K562 (cell line): ENCODE data around the gene PI4KA. TPM values are rescaled to one million over a fixed set of nuclear protein-coding genes. Genes with fewer than 3 reads are reported as not detected.

Experiments
- CBFA2T2 ChIP-seq: fragments of 450-650 bp; conservative IDR thresholded peaks from 2 replicates; pipeline ENCODE4 v1.6.1; 2017; ENCODE audit warnings: mild to moderate bottlenecking
- ERF ChIP-seq: fragments of 450-650 bp; formaldehyde crosslinking; IDR thresholded peaks from 2 replicates; pipeline ENCODE4 v1.4.0; 2020; ENCODE audit warnings: mild to moderate bottlenecking, mixed read lengths
- HDAC1 ChIP-seq, 2 experiments: fragments of 450-650 bp; IDR thresholded peaks; 2 replicates each; pipeline ENCODE4 v1.6.1; 2016 to 2017; ENCODE audit warnings: inconsistent platforms in 1 of 2, mild to moderate bottlenecking in 1 of 2, moderate library complexity in 1 of 2
- HDAC8 ChIP-seq: fragments of 450-650 bp; IDR thresholded peaks from 2 replicates; pipeline ENCODE4 v1.6.1; 2016; ENCODE audit warnings: mild to moderate bottlenecking, missing genetic modification characterization, moderate library complexity, missing compliant biosample characterization
- MTA1 ChIP-seq: fragments of 450-650 bp; IDR thresholded peaks from 2 replicates; pipeline ENCODE4 v1.6.1; 2017; ENCODE audit warnings: borderline replicate concordance
- PTBP1 ChIP-seq: fragments of 200-400 bp; formaldehyde crosslinking; IDR thresholded peaks from 2 replicates; pipeline ENCODE4 v1.6.1; 2017; ENCODE audit warnings: low read depth, low read length
- SAFB2 ChIP-seq: fragments of 200-400 bp; formaldehyde crosslinking; IDR thresholded peaks from 2 replicates; pipeline ENCODE4 v1.6.1; 2018; ENCODE audit warnings: borderline replicate concordance, low read length, low read depth, moderate library complexity; ENCODE audit not compliant: severe bottlenecking
- SREBF2 ChIP-seq: sonication (generic); formaldehyde crosslinking; IDR thresholded peaks from 2 replicates; pipeline ENCODE4 v1.4.0; 2020; ENCODE audit warnings: mild to moderate bottlenecking, missing genetic modification reagents
- U2AF2 ChIP-seq: fragments of 200-400 bp; formaldehyde crosslinking; optimal IDR thresholded peaks from 2 replicates; pipeline ENCODE3; 2017; ENCODE audit warnings: low read depth, mild to moderate bottlenecking, low read length
- ZFP36 ChIP-seq: fragments of 150-350 bp; IDR thresholded peaks from 2 replicates; pipeline ENCODE4 v1.6.1; 2018; ENCODE audit warnings: low read length, low read depth; ENCODE audit not compliant: partially characterized antibody
- polyA plus RNA-seq, 8 experiments: library from polyadenylated mRNA; depleted of rRNA in 4 of 8; stranded (reverse) in 5 of 8; unstranded in 3 of 8; fragments of >200 nt; fragmentation: Nextera tagmentation in 2 of 8; fragmentation: Illumina TruSeq in 1 of 8; extraction: Ambion mirVana in 2 of 8; extraction: Trizol in 1 of 8; gene quantifications; 2 replicates each; pipeline versions ENCODE4 v1.2.1 to v1.2.3, GENCODE V29; 2011 to 2014; ENCODE audit warnings: inconsistent platforms in 1 of 8, missing spikeins in 1 of 8
- total RNA-seq, 7 experiments: library from RNA; depleted of rRNA in 6 of 7; stranded (reverse); fragments of >200 nt in 6 of 7; fragmentation: Illumina TruSeq in 2 of 7; extraction: Trizol in 2 of 7; gene quantifications; 2 replicates each; pipeline versions ENCODE4 v1.2.1 to v1.2.3, GENCODE V29; 2011 to 2021; ENCODE audit warnings: low replicate concordance in 1 of 7
- TF ChIP-seq, protein P1 (sequence below): sonication (generic); formaldehyde crosslinking; IDR thresholded peaks from 2 replicates; pipeline ENCODE4 v1.8.1; 2023; ENCODE audit warnings: missing genetic modification reagents, mild to moderate bottlenecking, borderline replicate concordance
- TF ChIP-seq, protein P2 (sequence below): fragments of 450-650 bp; IDR thresholded peaks from 2 replicates; pipeline ENCODE4 v1.6.1; 2014; ENCODE audit warnings: low read depth, mild to moderate bottlenecking, moderate library complexity, borderline replicate concordance
- TF ChIP-seq, protein P3 (sequence below): fragments of 250-450 bp; sonication (Bioruptor Pico); IDR thresholded peaks from 2 replicates; pipeline ENCODE4 v1.6.1; 2021; ENCODE audit warnings: mild to moderate bottlenecking
- TF ChIP-seq, protein P4 (sequence below): sonication (generic); formaldehyde crosslinking; IDR thresholded peaks from 2 replicates; pipeline ENCODE4 v1.8.1; 2023; ENCODE audit warnings: mild to moderate bottlenecking, missing genetic modification reagents
- TF ChIP-seq, protein P5 (sequence below): fragments of 450-650 bp; IDR thresholded peaks from 2 replicates; pipeline ENCODE4 v1.6.1; 2017; ENCODE audit warnings: antibody characterized with exemption, mild to moderate bottlenecking

PI4KA gene
- total and polyA plus RNA-seq, 9 of the 15 experiments (the other 6 are each of a cell fraction or from before 2014, with no cell fraction given), result 7.3 to 187 (median 84.7) TPM

DNA sequence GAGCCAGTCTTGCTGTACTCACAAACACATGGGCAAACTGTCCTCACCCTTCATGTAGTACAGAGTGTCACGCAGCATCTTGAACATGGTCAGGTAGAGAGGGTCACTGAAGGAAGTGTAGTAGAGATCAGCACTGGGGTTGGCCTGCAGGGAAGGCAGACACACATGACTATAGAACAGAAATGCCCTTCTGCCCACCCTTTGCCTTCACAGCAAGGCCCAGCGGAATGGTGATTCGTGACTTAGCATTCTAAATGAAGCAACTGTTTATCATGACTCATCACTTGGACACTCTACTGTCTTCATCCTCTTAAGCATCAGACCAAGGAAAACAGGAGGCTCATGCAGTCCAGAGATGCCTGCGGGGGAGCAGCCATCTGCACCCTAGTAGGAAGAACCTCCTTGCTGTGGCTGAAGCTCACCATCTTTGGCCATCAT lies 51.3 kb downstream of the PI4KA start (continued):
- TF ChIP-seq, protein P1, sequence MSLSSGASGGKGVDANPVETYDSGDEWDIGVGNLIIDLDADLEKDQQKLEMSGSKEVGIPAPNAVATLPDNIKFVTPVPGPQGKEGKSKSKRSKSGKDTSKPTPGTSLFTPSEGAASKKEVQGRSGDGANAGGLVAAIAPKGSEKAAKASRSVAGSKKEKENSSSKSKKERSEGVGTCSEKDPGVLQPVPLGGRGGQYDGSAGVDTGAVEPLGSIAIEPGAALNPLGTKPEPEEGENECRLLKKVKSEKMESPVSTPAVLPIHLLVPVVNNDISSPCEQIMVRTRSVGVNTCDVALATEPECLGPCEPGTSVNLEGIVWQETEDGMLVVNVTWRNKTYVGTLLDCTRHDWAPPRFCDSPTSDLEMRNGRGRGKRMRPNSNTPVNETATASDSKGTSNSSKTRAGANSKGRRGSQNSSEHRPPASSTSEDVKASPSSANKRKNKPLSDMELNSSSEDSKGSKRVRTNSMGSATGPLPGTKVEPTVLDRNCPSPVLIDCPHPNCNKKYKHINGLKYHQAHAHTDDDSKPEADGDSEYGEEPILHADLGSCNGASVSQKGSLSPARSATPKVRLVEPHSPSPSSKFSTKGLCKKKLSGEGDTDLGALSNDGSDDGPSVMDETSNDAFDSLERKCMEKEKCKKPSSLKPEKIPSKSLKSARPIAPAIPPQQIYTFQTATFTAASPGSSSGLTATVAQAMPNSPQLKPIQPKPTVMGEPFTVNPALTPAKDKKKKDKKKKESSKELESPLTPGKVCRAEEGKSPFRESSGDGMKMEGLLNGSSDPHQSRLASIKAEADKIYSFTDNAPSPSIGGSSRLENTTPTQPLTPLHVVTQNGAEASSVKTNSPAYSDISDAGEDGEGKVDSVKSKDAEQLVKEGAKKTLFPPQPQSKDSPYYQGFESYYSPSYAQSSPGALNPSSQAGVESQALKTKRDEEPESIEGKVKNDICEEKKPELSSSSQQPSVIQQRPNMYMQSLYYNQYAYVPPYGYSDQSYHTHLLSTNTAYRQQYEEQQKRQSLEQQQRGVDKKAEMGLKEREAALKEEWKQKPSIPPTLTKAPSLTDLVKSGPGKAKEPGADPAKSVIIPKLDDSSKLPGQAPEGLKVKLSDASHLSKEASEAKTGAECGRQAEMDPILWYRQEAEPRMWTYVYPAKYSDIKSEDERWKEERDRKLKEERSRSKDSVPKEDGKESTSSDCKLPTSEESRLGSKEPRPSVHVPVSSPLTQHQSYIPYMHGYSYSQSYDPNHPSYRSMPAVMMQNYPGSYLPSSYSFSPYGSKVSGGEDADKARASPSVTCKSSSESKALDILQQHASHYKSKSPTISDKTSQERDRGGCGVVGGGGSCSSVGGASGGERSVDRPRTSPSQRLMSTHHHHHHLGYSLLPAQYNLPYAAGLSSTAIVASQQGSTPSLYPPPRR (CRISPR knock-in tag), result 0 out of 2 replicates have a peak, but pooled peaks have one; percentile 35
- TF ChIP-seq PTBP1, result no peak
- no peak for TF ChIP-seq SAFB2
- 0 out of 2 replicates have a peak, but pooled peaks have one; percentile 15 for TF ChIP-seq CBFA2T2
- no peak for TF ChIP-seq U2AF2
- TF ChIP-seq, protein P2, sequence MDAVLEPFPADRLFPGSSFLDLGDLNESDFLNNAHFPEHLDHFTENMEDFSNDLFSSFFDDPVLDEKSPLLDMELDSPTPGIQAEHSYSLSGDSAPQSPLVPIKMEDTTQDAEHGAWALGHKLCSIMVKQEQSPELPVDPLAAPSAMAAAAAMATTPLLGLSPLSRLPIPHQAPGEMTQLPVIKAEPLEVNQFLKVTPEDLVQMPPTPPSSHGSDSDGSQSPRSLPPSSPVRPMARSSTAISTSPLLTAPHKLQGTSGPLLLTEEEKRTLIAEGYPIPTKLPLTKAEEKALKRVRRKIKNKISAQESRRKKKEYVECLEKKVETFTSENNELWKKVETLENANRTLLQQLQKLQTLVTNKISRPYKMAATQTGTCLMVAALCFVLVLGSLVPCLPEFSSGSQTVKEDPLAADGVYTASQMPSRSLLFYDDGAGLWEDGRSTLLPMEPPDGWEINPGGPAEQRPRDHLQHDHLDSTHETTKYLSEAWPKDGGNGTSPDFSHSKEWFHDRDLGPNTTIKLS, result no peak
- no peak for TF ChIP-seq MTA1
- peak; percentile 15; the same call in 1 of the 2 replicates for TF ChIP-seq HDAC8 (tag)
- TF ChIP-seq ZFP36, result no peak
- TF ChIP-seq, protein P3, sequence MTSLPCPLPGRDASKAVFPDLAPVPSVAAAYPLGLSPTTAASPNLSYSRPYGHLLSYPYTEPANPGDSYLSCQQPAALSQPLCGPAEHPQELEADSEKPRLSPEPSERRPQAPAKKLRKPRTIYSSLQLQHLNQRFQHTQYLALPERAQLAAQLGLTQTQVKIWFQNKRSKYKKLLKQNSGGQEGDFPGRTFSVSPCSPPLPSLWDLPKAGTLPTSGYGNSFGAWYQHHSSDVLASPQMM (CRISPR knock-in tag), result no peak
- TF ChIP-seq, protein P4, sequence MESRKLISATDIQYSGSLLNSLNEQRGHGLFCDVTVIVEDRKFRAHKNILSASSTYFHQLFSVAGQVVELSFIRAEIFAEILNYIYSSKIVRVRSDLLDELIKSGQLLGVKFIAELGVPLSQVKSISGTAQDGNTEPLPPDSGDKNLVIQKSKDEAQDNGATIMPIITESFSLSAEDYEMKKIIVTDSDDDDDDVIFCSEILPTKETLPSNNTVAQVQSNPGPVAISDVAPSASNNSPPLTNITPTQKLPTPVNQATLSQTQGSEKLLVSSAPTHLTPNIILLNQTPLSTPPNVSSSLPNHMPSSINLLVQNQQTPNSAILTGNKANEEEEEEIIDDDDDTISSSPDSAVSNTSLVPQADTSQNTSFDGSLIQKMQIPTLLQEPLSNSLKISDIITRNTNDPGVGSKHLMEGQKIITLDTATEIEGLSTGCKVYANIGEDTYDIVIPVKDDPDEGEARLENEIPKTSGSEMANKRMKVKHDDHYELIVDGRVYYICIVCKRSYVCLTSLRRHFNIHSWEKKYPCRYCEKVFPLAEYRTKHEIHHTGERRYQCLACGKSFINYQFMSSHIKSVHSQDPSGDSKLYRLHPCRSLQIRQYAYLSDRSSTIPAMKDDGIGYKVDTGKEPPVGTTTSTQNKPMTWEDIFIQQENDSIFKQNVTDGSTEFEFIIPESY (CRISPR knock-in tag), result no peak
- no peak for TF ChIP-seq SREBF2 (CRISPR knock-in tag)
- TF ChIP-seq HDAC1 (IDR thresholded peaks at IDR 0.05), result peak in 1 of 2 experiments; percentile 78; a peak in 2 of 4 replicates
- 0 out of 2 replicates have a peak, but pooled peaks have one; percentile 43 for TF ChIP-seq ERF
- TF ChIP-seq, protein P5, sequence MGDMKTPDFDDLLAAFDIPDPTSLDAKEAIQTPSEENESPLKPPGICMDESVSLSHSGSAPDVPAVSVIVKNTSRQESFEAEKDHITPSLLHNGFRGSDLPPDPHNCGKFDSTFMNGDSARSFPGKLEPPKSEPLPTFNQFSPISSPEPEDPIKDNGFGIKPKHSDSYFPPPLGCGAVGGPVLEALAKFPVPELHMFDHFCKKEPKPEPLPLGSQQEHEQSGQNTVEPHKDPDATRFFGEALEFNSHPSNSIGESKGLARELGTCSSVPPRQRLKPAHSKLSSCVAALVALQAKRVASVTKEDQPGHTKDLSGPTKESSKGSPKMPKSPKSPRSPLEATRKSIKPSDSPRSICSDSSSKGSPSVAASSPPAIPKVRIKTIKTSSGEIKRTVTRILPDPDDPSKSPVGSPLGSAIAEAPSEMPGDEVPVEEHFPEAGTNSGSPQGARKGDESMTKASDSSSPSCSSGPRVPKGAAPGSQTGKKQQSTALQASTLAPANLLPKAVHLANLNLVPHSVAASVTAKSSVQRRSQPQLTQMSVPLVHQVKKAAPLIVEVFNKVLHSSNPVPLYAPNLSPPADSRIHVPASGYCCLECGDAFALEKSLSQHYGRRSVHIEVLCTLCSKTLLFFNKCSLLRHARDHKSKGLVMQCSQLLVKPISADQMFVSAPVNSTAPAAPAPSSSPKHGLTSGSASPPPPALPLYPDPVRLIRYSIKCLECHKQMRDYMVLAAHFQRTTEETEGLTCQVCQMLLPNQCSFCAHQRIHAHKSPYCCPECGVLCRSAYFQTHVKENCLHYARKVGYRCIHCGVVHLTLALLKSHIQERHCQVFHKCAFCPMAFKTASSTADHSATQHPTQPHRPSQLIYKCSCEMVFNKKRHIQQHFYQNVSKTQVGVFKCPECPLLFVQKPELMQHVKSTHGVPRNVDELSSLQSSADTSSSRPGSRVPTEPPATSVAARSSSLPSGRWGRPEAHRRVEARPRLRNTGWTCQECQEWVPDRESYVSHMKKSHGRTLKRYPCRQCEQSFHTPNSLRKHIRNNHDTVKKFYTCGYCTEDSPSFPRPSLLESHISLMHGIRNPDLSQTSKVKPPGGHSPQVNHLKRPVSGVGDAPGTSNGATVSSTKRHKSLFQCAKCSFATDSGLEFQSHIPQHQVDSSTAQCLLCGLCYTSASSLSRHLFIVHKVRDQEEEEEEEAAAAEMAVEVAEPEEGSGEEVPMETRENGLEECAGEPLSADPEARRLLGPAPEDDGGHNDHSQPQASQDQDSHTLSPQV, result peak; percentile 89
